ENCODE results near the gene PSME1. TPM values are rescaled to one million over a fixed set of nuclear protein-coding genes. Genes with fewer than 3 reads are reported as not detected.

Gene PSME1
- total and polyA plus RNA-seq, 2 of the 13 experiments (the other 11 are each of a cell fraction or from before 2014, with no cell fraction given) = 159 to 608 TPM

GRCh38 chr14:24095271-24096068 lies 40.5 kb upstream of the PSME1 start (continued):
- TF ChIP-seq BCLAF1 (IDR thresholded peaks at IDR 0.05) (no peak), ZNF672 (CRISPR knock-in tag; IDR thresholded peaks at IDR 0.05) (no peak), HOXD1 (CRISPR knock-in tag; IDR thresholded peaks at IDR 0.05) (peak; percentile 43), MEIS2 (CRISPR knock-in tag; IDR thresholded peaks at IDR 0.05) (peak; percentile 82), TP53 (CRISPR knock-in tag; conservative IDR thresholded peaks at IDR 0.05) (0 out of 2 replicates have a peak, but pooled peaks have one; percentile 12), ZNF597 (CRISPR knock-in tag; IDR thresholded peaks at IDR 0.05) (no peak), ZNF569 (CRISPR knock-in tag; IDR thresholded peaks at IDR 0.05; ENCODE audit: borderline replicate concordance) (peak; percentile 88; the same call in 1 of the 2 replicates), ELF3 (CRISPR knock-in tag; IDR thresholded peaks at IDR 0.05) (peak; percentile 96), ZNF496 (CRISPR knock-in tag; IDR thresholded peaks at IDR 0.05; ENCODE audit: insufficient replicate concordance) (no peak), CREBL2 (CRISPR knock-in tag; IDR thresholded peaks at IDR 0.05; ENCODE audit: borderline replicate concordance) (peak; percentile 53; the same call in 1 of the 2 replicates), ZNF235 (CRISPR knock-in tag; IDR thresholded peaks at IDR 0.05; ENCODE audit: borderline replicate concordance) (peak; percentile 97; the same call in 1 of the 2 replicates), NR2C2 (CRISPR knock-in tag; IDR thresholded peaks at IDR 0.05; ENCODE audit: borderline replicate concordance) (peak; percentile 96), NFIC (IDR thresholded peaks at IDR 0.05; ENCODE audit: low read length) (no peak), ZNF225 (CRISPR knock-in tag; IDR thresholded peaks at IDR 0.05) (peak; percentile 94; the same call in 1 of the 2 replicates), SUZ12 (IDR thresholded peaks at IDR 0.05; ENCODE audit: low read depth, low read length) (no peak), SP1 (IDR thresholded peaks at IDR 0.05) (no peak), SP1 (CRISPR knock-in tag; IDR thresholded peaks at IDR 0.05) (peak; percentile 82), ZNF343 (CRISPR knock-in tag; IDR thresholded peaks at IDR 0.05) (peak; percentile 100)
- TF ChIP-seq, protein P1, sequence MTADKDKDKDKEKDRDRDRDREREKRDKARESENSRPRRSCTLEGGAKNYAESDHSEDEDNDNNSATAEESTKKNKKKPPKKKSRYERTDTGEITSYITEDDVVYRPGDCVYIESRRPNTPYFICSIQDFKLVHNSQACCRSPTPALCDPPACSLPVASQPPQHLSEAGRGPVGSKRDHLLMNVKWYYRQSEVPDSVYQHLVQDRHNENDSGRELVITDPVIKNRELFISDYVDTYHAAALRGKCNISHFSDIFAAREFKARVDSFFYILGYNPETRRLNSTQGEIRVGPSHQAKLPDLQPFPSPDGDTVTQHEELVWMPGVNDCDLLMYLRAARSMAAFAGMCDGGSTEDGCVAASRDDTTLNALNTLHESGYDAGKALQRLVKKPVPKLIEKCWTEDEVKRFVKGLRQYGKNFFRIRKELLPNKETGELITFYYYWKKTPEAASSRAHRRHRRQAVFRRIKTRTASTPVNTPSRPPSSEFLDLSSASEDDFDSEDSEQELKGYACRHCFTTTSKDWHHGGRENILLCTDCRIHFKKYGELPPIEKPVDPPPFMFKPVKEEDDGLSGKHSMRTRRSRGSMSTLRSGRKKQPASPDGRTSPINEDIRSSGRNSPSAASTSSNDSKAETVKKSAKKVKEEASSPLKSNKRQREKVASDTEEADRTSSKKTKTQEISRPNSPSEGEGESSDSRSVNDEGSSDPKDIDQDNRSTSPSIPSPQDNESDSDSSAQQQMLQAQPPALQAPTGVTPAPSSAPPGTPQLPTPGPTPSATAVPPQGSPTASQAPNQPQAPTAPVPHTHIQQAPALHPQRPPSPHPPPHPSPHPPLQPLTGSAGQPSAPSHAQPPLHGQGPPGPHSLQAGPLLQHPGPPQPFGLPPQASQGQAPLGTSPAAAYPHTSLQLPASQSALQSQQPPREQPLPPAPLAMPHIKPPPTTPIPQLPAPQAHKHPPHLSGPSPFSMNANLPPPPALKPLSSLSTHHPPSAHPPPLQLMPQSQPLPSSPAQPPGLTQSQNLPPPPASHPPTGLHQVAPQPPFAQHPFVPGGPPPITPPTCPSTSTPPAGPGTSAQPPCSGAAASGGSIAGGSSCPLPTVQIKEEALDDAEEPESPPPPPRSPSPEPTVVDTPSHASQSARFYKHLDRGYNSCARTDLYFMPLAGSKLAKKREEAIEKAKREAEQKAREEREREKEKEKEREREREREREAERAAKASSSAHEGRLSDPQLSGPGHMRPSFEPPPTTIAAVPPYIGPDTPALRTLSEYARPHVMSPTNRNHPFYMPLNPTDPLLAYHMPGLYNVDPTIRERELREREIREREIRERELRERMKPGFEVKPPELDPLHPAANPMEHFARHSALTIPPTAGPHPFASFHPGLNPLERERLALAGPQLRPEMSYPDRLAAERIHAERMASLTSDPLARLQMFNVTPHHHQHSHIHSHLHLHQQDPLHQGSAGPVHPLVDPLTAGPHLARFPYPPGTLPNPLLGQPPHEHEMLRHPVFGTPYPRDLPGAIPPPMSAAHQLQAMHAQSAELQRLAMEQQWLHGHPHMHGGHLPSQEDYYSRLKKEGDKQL (CRISPR knock-in tag; IDR thresholded peaks at IDR 0.05; ENCODE audit: low read depth) = peak; percentile 94
- TF ChIP-seq, protein P2, sequence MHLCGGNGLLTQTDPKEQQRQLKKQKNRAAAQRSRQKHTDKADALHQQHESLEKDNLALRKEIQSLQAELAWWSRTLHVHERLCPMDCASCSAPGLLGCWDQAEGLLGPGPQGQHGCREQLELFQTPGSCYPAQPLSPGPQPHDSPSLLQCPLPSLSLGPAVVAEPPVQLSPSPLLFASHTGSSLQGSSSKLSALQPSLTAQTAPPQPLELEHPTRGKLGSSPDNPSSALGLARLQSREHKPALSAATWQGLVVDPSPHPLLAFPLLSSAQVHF (CRISPR knock-in tag; IDR thresholded peaks at IDR 0.05) = no peak

Measured in HepG2 (cell line).